Measurements from ENCODE around the gene EFCAB7.
A peak's percentile ranks its signal among the peaks of the same experiment; 100 is the strongest.

Gene EFCAB7

GRCh38 chr1:63617450-63617849 lies 94.1 kb downstream of the EFCAB7 start:
- DNase-seq (ENCODE audit: low read depth, low spot score): no peak
- Histone ChIP-seq H3K36me3 (ENCODE audit: insufficient read depth, low read length) (no peaks in the 10 kb centered on the region), H3K4me3 (no peak overlapping the region), H3K27ac (peak overlapping the region; percentile 82), H3K9ac (ENCODE audit: insufficient read length) (peak overlapping the region; percentile 24), H3K9me3 (ENCODE audit: low read depth, low read length) (no peaks in the 10 kb centered on the region)
- TF ChIP-seq EZH2 (IDR thresholded peaks at IDR 0.05) (no peak), POLR2AphosphoS5 (IDR thresholded peaks at IDR 0.05; ENCODE audit: borderline replicate concordance, low read depth, low read length) (no peak), FOXP2 (optimal IDR thresholded peaks at IDR 0.05; ENCODE audit: control extremely low read depth, extremely low read length, insufficient read depth) (no peak)

GRCh38 chr1:63618011-63618410 lies 94.7 kb downstream of the EFCAB7 start:
- no peaks in the 10 kb centered on the region for H3K9me3 ChIP-seq (ENCODE audit: low read depth, low read length)
- H3K9ac ChIP-seq (ENCODE audit: insufficient read length): peak overlapping the region; percentile 24
- no peak for DNase-seq (ENCODE audit: low read depth, low spot score)
- no peak overlapping the region for H3K4me3 ChIP-seq
- no peaks in the 10 kb centered on the region for H3K36me3 ChIP-seq (ENCODE audit: insufficient read depth, low read length)
- peak overlapping the region; percentile 82 for H3K27ac ChIP-seq
- TF ChIP-seq EZH2 (IDR thresholded peaks at IDR 0.05): no peak
- TF ChIP-seq POLR2AphosphoS5 (IDR thresholded peaks at IDR 0.05; ENCODE audit: borderline replicate concordance, low read depth, low read length): no peak
- no peak for TF ChIP-seq FOXP2 (optimal IDR thresholded peaks at IDR 0.05; ENCODE audit: control extremely low read depth, extremely low read length, insufficient read depth)

GRCh38 chr1:63619558-63619957 lies 96.2 kb downstream of the EFCAB7 start:
- Histone ChIP-seq H3K4me3 (no peak overlapping the region), H3K9me3 (ENCODE audit: low read depth, low read length) (no peaks in the 10 kb centered on the region), H3K36me3 (ENCODE audit: insufficient read depth, low read length) (no peaks in the 10 kb centered on the region), H3K27ac (no peak overlapping the region), H3K9ac (ENCODE audit: insufficient read length) (no peak overlapping the region)
- no peak for TF ChIP-seq POLR2AphosphoS5 (IDR thresholded peaks at IDR 0.05; ENCODE audit: borderline replicate concordance, low read depth, low read length)
- TF ChIP-seq FOXP2 (optimal IDR thresholded peaks at IDR 0.05; ENCODE audit: control extremely low read depth, extremely low read length, insufficient read depth): no peak
- no peak for TF ChIP-seq EZH2 (IDR thresholded peaks at IDR 0.05)
- DNase-seq (ENCODE audit: low read depth, low spot score): no peak

GRCh38 chr1:63620671-63621070 lies 97.3 kb downstream of the EFCAB7 start:
- peak overlapping the region; percentile 64 for H3K27ac ChIP-seq
- TF ChIP-seq FOXP2 (optimal IDR thresholded peaks at IDR 0.05; ENCODE audit: control extremely low read depth, extremely low read length, insufficient read depth): no peak
- DNase-seq (ENCODE audit: low read depth, low spot score): no peak
- H3K9ac ChIP-seq (ENCODE audit: insufficient read length): no peak overlapping the region
- H3K4me3 ChIP-seq: no peak overlapping the region
- no peaks in the 10 kb centered on the region for H3K36me3 ChIP-seq (ENCODE audit: insufficient read depth, low read length)
- H3K9me3 ChIP-seq (ENCODE audit: low read depth, low read length): no peaks in the 10 kb centered on the region

- no peak overlapping the region for H3K4me3 ChIP-seq
- TF ChIP-seq EZH2 (IDR thresholded peaks at IDR 0.05): no peak
- TF ChIP-seq FOXP2 (optimal IDR thresholded peaks at IDR 0.05; ENCODE audit: control extremely low read depth, extremely low read length, insufficient read depth): no peak
- no peak for TF ChIP-seq POLR2AphosphoS5 (IDR thresholded peaks at IDR 0.05; ENCODE audit: borderline replicate concordance, low read depth, low read length)
- no peaks in the 10 kb centered on the region for H3K36me3 ChIP-seq (ENCODE audit: insufficient read depth, low read length)
- DNase-seq (ENCODE audit: low read depth, low spot score): no peak
- peak overlapping the region; percentile 64 for H3K27ac ChIP-seq
- no peak overlapping the region for H3K9ac ChIP-seq (ENCODE audit: insufficient read length)
- no peaks in the 10 kb centered on the region for H3K9me3 ChIP-seq (ENCODE audit: low read depth, low read length)
Observed at GRCh38 chr1:63621075-63621474, 97.8 kb downstream of the EFCAB7 start.

- Histone ChIP-seq H3K36me3 (ENCODE audit: insufficient read depth, low read length) (no peaks in the 10 kb centered on the region), H3K4me3 (no peak overlapping the region), H3K9ac (ENCODE audit: insufficient read length) (no peak overlapping the region), H3K27ac (peak overlapping the region; percentile 64; the same call in 1 of the 2 replicates), H3K9me3 (ENCODE audit: low read depth, low read length) (no peaks in the 10 kb centered on the region)
- TF ChIP-seq EZH2 (IDR thresholded peaks at IDR 0.05): no peak
- no peak for TF ChIP-seq POLR2AphosphoS5 (IDR thresholded peaks at IDR 0.05; ENCODE audit: borderline replicate concordance, low read depth, low read length)
- TF ChIP-seq FOXP2 (optimal IDR thresholded peaks at IDR 0.05; ENCODE audit: control extremely low read depth, extremely low read length, insufficient read depth): no peak
- no peak for DNase-seq (ENCODE audit: low read depth, low spot score)
Observed at GRCh38 chr1:63621698-63622097, 98.4 kb downstream of the EFCAB7 start.

Data from SK-N-MC (cell line).